T-cell (primary cell): Measurements from ENCODE around the gene TAF1C. TPM values are rescaled to one million over a fixed set of nuclear protein-coding genes. Genes with fewer than 3 reads are reported as not detected.

Source experiments
- ATAC-seq, 4 experiments: fragments of 200-7000 bp in 3 of 4; fragments of 150-1000 bp in 1 of 4; cut with Tn5 transposase; replicated peaks in 1 of 4; 1 replicate in 3 of 4; 2 replicates in 1 of 4; pipeline ENCODE4 v1.10.0; 2021; ENCODE audit warnings: moderate library complexity in 3 of 4, mild to moderate bottlenecking in 2 of 4, moderate number of reproducible peaks in 1 of 4
- CTCF ChIA-PET, 2 donors: fragments of 300-600 bp; sonication (Branson Sonifier 250); formaldehyde crosslinking; loops; one replicate each; lab custom pipeline; 2022; ENCODE audit warnings: antibody characterized with exemption in 2 of 2; lab: Charles Lee
- POLR2A ChIA-PET, 2 donors: fragments of 300-600 bp; sonication (Branson Sonifier 250); formaldehyde crosslinking; loops; one replicate each; lab custom pipeline; 2022; ENCODE audit warnings: antibody characterized with exemption in 2 of 2; lab: Charles Lee
- DNase-seq, 35 experiments: peaks; one replicate each; pipeline versions ENCODE4 v3.0.0 to v3.0.0-alpha.2; 2013 to 2023
- H3K27ac ChIP-seq: one replicate; pipeline ENCODE4 v1.5.1; 2013; ENCODE audit warnings: low read length
- H3K27me3 ChIP-seq, 2 experiments: replicated peaks in 1 of 2; 1 replicate in 1 of 2; 2 replicates in 1 of 2; pipeline versions ENCODE4 v1.6.1 to v1.7.0; 2013; ENCODE audit warnings: low read length in 1 of 2, mixed read lengths in 1 of 2; ENCODE audit not compliant: control insufficient read depth in 2 of 2, insufficient read depth in 2 of 2; ENCODE audit errors: extremely low read depth in 1 of 2
- H3K36me3 ChIP-seq, 2 donors: 1 replicate in 1 of 2; 2 replicates in 1 of 2; pipeline versions ENCODE4 v1.6.1 to v1.7.0; 2013; ENCODE audit warnings: low read length in 1 of 2; ENCODE audit not compliant: control insufficient read depth in 2 of 2, insufficient read depth in 1 of 2; ENCODE audit errors: extremely low read depth in 1 of 2
- H3K4me1 ChIP-seq, 2 experiments: 1 replicate in 1 of 2; 2 replicates in 1 of 2; pipeline versions ENCODE4 v1.6.1 to v1.7.0; 2013; ENCODE audit warnings: low read length in 2 of 2, mixed read lengths in 1 of 2; ENCODE audit not compliant: insufficient read depth in 2 of 2, control insufficient read depth in 1 of 2; ENCODE audit errors: extremely low read depth in 1 of 2
- H3K4me3 ChIP-seq, 2 donors: 1 replicate in 1 of 2; 2 replicates in 1 of 2; pipeline versions ENCODE4 v1.5.1 to v1.7.0; 2013; ENCODE audit warnings: mild to moderate bottlenecking in 2 of 2, low read length in 1 of 2, moderate library complexity in 1 of 2; ENCODE audit not compliant: control insufficient read depth in 1 of 2; ENCODE audit errors: extremely low read depth in 1 of 2
- H3K9me3 ChIP-seq: 2 replicates; pipeline ENCODE4 v1.7.0; 2013
- H3K27ac Mint-ChIP-seq, 2 donors: one replicate each; pipeline ENCODE4 v1.8.0; 2020 to 2021; ENCODE audit warnings: mild to moderate bottlenecking in 2 of 2, mixed read lengths in 2 of 2
- H3K27me3 Mint-ChIP-seq, 2 donors: one replicate each; pipeline ENCODE4 v1.8.0; 2021 to 2022; ENCODE audit warnings: mixed read lengths in 2 of 2
- H3K36me3 Mint-ChIP-seq: one replicate; pipeline ENCODE4 v1.8.0; 2021; ENCODE audit warnings: mixed read lengths
- H3K4me1 Mint-ChIP-seq, 3 donors: one replicate each; pipeline ENCODE4 v1.8.0; 2020 to 2022; ENCODE audit warnings: mixed read lengths in 3 of 3, mild to moderate bottlenecking in 1 of 3
- H3K4me3 Mint-ChIP-seq, 3 donors: one replicate each; pipeline ENCODE4 v1.8.0; 2020 to 2022; ENCODE audit warnings: mild to moderate bottlenecking in 3 of 3, mixed read lengths in 3 of 3, moderate library complexity in 3 of 3
- H3K9me3 Mint-ChIP-seq, 3 donors: one replicate each; pipeline ENCODE4 v1.8.0; 2020 to 2022; ENCODE audit warnings: mixed read lengths in 3 of 3
- WGBS: methylation state at CpG from one replicate; pipeline ENCODE4 v1.1.5; 2013; ENCODE audit warnings: missing lambda C conversion rate; ENCODE audit not compliant: insufficient coverage; 5-methylcytosine and 5-hydroxymethylcytosine counted together
- total RNA-seq, 35 experiments: library from RNA in 6 of 35; stranded (reverse) in 6 of 35; fragments of 120-200 nt in 1 of 35; gene quantifications; one replicate each; pipeline versions ENCODE4 v1.2.1 to v1.2.4 and lab custom pipeline; 2013 to 2026

Gene TAF1C, protein sequence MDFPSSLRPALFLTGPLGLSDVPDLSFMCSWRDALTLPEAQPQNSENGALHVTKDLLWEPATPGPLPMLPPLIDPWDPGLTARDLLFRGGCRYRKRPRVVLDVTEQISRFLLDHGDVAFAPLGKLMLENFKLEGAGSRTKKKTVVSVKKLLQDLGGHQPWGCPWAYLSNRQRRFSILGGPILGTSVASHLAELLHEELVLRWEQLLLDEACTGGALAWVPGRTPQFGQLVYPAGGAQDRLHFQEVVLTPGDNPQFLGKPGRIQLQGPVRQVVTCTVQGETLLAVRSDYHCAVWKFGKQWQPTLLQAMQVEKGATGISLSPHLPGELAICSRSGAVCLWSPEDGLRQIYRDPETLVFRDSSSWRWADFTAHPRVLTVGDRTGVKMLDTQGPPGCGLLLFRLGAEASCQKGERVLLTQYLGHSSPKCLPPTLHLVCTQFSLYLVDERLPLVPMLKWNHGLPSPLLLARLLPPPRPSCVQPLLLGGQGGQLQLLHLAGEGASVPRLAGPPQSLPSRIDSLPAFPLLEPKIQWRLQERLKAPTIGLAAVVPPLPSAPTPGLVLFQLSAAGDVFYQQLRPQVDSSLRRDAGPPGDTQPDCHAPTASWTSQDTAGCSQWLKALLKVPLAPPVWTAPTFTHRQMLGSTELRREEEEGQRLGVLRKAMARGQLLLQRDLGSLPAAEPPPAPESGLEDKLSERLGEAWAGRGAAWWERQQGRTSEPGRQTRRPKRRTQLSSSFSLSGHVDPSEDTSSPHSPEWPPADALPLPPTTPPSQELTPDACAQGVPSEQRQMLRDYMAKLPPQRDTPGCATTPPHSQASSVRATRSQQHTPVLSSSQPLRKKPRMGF
- total RNA-seq: 10 to 100 TPM; 81.9 to 97.6 (median 92.8) TPM
- 38.5 TPM for total RNA-seq (2013)
- total RNA-seq (lab: John Stamatoyannopoulos, UW): 49.4 to 113 (median 74.8) reads per million in 29 experiments

DNA sequence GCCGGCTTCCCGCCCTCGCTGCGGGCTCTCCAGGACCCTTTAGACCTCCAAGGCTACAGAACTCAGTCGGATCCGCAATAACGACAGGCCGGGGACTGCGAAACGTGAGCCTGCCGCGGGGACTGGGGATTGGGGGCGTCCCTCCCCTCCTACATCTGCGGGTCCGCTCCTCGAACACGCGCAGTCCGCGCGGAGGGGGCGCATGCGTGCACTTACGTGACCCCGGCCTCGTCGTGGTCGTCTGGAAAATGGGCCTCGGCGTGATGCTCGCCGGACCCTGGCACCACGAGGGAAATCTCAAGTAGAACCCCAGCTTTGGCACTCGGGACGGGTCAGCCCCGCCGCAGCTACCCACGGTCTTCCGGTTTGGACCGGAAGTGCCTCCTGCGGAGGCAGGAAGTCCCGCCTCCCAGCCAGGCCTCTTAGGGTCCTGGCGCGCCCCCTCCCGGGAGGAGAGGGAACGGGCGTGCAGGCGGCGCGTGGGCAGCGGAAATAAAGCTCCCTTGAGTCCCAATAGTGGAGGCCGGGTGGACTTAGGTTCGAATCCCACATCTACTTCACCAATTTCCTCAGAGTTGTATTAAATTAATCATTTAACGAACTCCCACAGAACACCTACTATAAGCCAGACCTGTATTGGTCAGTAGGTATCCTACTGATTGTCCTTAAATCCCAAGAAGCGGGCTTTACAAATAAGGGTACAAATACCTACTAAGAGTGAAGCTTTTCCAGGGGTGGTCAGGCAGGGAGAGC, at the start of gene TAF1C:
TAF1C (minus strand) TSS at position 373 of the 753 bp plus-strand sequence. CDS start 2,069 bp downstream, outside the sequence.
- Mint-ChIP-seq H3K4me1 (peaks cover 25 to 30% (median 28%) of the 10 kb centered on the region in 3 donors), H3K27ac (peak within 1 kb of the TSS; percentile 89 to 93), H3K27me3 (no peaks in the 10 kb centered on the region), H3K9me3 (no peaks in the 10 kb centered on the region), H3K36me3 (peaks cover 13% of the 10 kb centered on the region), H3K4me3 (peak within 1 kb of the TSS; percentile 92 to 96 (median 93))
- DNase-seq: peak; percentile 74 to 96 (median 85)
- Histone ChIP-seq H3K27ac (peak within 1 kb of the TSS; percentile 52), H3K36me3 (peaks cover 10 to 30% of the 10 kb centered on the region in 2 donors), H3K4me3 (peak within 1 kb of the TSS; percentile 88 to 97), H3K9me3 (no peaks in the 10 kb centered on the region), H3K27me3 (no peaks in the 10 kb centered on the region), H3K4me1 (peaks cover 3 to 27% of the 10 kb centered on the region in 2 experiments)
- 0% methylated on average over 42 of the region's 55 CpGs for WGBS
- CTCF ChIA-PET: interaction anchor here (0.5 to 1.9 kb wide), 19 partner anchors 12 to 1557 kb away, joined by 3 to 67 read pairs (median 4); partner anchors contain the start of genes HSBP1 (in 1 of the 2), HSDL1 (in 1 of the 2) and MBTPS1 (in 1 of the 2)
- POLR2A ChIA-PET: interaction anchor here (0.7 to 1.2 kb wide), 2 partner anchors 70 to 260 kb away, joined by 3 to 7 read pairs; partner anchors contain the start of gene MBTPS1 (in 1 of the 2)
- ATAC-seq: peak; percentile 95 to 98 (median 96)

DNA sequence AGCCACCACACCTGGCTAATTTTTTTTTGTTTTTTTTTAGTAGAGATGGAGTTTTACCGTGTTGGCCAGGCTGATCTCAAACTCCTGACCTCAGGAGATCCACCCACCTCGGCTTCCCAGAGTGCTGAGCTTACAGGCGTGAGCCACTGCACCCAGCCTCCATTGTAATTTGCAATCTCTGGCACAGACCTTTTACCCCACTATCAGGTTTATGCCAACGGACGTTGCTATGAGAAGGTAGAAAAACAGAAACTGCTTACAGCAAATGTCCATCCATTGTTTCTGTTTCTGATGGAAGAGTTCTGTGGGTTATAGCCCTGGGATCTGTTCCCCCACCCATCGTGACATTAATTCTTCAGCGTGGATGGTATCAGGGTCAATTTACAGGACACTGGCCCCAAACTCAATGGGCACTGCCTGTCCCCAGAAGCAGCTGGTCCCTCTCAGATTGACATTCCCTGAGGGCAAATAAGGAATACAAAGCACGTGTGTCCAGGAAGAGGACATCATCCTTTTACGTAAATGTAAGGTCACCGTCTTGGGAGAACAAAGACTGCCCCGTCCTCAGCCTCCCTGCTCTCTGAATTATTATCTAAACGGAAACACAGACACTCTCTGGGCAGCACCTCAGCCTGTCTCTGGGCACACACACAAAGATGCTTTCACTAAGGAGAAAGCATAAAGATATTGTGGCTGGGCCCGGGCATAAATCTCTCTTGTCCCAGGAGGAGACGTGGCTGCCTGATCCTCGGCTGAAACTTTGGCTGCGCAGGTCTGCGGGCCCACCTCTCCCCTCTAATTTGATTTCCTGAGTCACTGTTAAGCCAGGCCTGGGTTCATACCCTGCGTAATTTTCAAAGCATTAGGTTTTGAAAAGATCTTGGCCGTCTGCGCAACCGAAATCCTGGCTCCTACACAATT, 47.7 kb upstream of the TAF1C start:
- ChIA-PET CTCF (no interaction called here), POLR2A (no interaction called here)
- no peak overlapping the region for H3K27ac ChIP-seq
- no peaks in the 10 kb centered on the region for H3K4me1 ChIP-seq
- no peak for DNase-seq
- ATAC-seq: no peak
- H3K27me3 ChIP-seq: peaks cover 4 to 31% of the 10 kb centered on the region in 2 experiments
- Mint-ChIP-seq H3K4me3 (no peak overlapping the region), H3K9me3 (no peaks in the 10 kb centered on the region), H3K4me1 (no peaks in the 10 kb centered on the region), H3K27ac (no peak overlapping the region), H3K27me3 (peaks cover 11 to 24% of the 10 kb centered on the region in 2 donors), H3K36me3 (no peaks in the 10 kb centered on the region)
- H3K36me3 ChIP-seq: no peaks in the 10 kb centered on the region
- WGBS: 74% methylated on average over 6 of the region's 21 CpGs
- H3K9me3 ChIP-seq: no peaks in the 10 kb centered on the region
- H3K4me3 ChIP-seq: no peak overlapping the region

DNA sequence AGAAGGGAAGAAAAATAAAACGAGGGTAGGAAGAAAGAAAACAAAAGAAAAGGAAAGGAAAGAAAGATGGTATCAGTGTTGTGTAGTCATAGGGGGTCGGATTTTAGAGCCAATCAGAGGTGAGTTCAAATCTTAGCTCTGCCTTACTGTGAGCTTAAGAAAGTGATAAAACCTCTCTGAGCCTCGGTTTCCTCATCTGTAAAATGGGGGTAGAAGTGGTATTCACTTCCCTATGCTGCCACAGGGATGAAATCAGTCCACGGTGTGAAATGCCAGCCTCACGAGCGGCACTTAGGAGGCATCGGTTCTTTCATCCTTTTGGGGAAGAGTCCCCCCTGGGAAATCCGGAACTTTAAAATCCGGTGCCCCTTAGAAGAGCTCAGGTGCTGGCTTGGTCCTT, 46.9 kb upstream of the TAF1C start:
- H3K27me3 Mint-ChIP-seq: peaks cover 4 to 22% of the 10 kb centered on the region in 2 donors
- 17% methylated on average over 2 of the region's 9 CpGs for WGBS
- CTCF ChIA-PET: no interaction called here

DNA sequence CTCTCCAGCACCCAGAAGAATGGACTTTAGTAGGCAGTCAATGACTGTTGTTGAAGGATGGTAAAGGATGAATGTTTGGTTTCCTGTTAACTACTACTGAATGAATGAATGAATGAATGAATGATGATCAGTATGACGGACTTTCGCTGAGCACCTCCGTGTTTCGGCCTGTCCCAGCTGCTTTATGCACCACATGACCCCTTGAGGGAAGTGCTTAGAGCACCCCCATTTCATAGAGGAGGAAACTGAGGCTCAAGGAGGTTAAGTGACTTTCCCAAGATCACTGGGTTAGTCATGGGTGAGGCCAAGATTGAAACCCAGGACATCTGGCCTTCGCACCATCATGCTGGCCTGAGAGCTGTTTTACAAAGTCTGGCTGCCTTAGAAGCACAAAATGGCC, 46.1 kb upstream of the TAF1C start:
- Mint-ChIP-seq H3K36me3 (no peaks in the 10 kb centered on the region), H3K9me3 (no peaks in the 10 kb centered on the region), H3K4me3 (no peak overlapping the region), H3K4me1 (no peaks in the 10 kb centered on the region), H3K27me3 (peaks cover 4 to 24% of the 10 kb centered on the region in 2 donors), H3K27ac (no peak overlapping the region)
- 75% methylated on average over 1 of the region's 5 CpGs for WGBS
- no peaks in the 10 kb centered on the region for H3K4me1 ChIP-seq
- POLR2A ChIA-PET: no interaction called here
- no peaks in the 10 kb centered on the region for H3K9me3 ChIP-seq
- ATAC-seq (no peak), DNase-seq (no peak)
- no peak overlapping the region for H3K27ac ChIP-seq
- H3K36me3 ChIP-seq: no peaks in the 10 kb centered on the region
- peaks cover 2 to 36% of the 10 kb centered on the region in 2 experiments for H3K27me3 ChIP-seq
- no peak overlapping the region for H3K4me3 ChIP-seq
- CTCF ChIA-PET: no interaction called here

More for the DNA sequence above, 46.9 kb upstream of the TAF1C start:
- Histone ChIP-seq H3K9me3 (no peaks in the 10 kb centered on the region), H3K4me1 (no peaks in the 10 kb centered on the region), H3K27ac (no peak overlapping the region), H3K27me3 (peaks cover 4 to 33% of the 10 kb centered on the region in 2 experiments), H3K4me3 (no peak overlapping the region), H3K36me3 (no peaks in the 10 kb centered on the region)
- Mint-ChIP-seq H3K4me1 (no peaks in the 10 kb centered on the region), H3K9me3 (no peaks in the 10 kb centered on the region), H3K4me3 (no peak overlapping the region), H3K36me3 (no peaks in the 10 kb centered on the region), H3K27ac (no peak overlapping the region)
- DNase-seq (no peak), ATAC-seq (no peak)
- POLR2A ChIA-PET: no interaction called here

DNA sequence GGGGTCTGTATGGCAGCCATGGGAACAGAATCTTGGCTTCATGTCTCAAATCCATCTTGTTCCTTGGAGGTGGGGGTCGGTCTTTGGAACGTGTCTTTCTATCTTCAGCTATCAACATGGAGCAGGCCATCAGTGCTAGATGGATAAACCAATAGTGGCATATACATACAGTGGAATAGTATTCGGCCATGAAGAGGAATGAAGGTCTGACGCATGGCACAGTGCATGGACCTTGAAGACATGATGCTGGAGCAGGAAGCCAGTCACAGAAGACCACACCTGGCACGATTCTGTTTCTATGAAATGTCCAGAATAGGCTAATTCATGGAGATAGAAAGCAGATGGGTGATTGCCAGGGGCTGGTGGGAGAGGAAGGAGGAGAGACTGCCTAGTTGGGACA, 45.2 kb upstream of the TAF1C start:
- Histone ChIP-seq H3K9me3 (no peaks in the 10 kb centered on the region), H3K36me3 (no peaks in the 10 kb centered on the region), H3K27me3 (peaks cover 2 to 41% of the 10 kb centered on the region in 2 experiments), H3K4me3 (no peak overlapping the region), H3K4me1 (no peaks in the 10 kb centered on the region), H3K27ac (no peak overlapping the region)
- WGBS: 79% methylated on average over 3 of the region's 5 CpGs
- Mint-ChIP-seq H3K4me3 (no peak overlapping the region), H3K36me3 (no peaks in the 10 kb centered on the region), H3K27ac (no peak overlapping the region), H3K4me1 (no peaks in the 10 kb centered on the region), H3K9me3 (no peaks in the 10 kb centered on the region), H3K27me3 (peaks cover 10 to 31% of the 10 kb centered on the region in 2 donors)
- ChIA-PET CTCF (no interaction called here), POLR2A (no interaction called here)
- DNase-seq: no peak
- ATAC-seq: no peak
